Esophagus squamous epithelium (tissue), 5 donors: ENCODE results near the gene HECW1. TPM values are rescaled to one million over a fixed set of nuclear protein-coding genes. Genes with fewer than 3 reads are reported as not detected.

Source experiments
- DNase-seq: peaks from one replicate; lab custom pipeline; 2025; lab: John Stamatoyannopoulos, UW
- H3K27ac ChIP-seq, 4 donors: fragments of 200-600 bp; sonication (generic); one replicate each; pipeline ENCODE4 v1.5.1; 2016 to 2019; ENCODE audit warnings: mild to moderate bottlenecking in 1 of 4
- H3K27me3 ChIP-seq, 4 donors: fragments of 200-600 bp; sonication (generic); 1 replicate in 3 of 4; 2 replicates in 1 of 4; pipeline versions ENCODE4 v1.5.1 to v1.6.0; 2017 to 2021; ENCODE audit warnings: antibody characterized with exemption in 1 of 4
- H3K36me3 ChIP-seq, 3 donors: fragments of 200-600 bp; sonication (generic); one replicate each; pipeline ENCODE4 v1.5.1; 2016 to 2019
- H3K4me1 ChIP-seq, 3 donors: fragments of 200-600 bp; sonication (generic); one replicate each; pipeline ENCODE4 v1.5.1; 2017 to 2019
- H3K4me3 ChIP-seq, 4 donors: fragments of 200-600 bp; sonication (generic); 1 replicate in 3 of 4; 2 replicates in 1 of 4; pipeline ENCODE4 v1.5.1; 2016 to 2019; ENCODE audit warnings: mild to moderate bottlenecking in 2 of 4, moderate library complexity in 1 of 4
- H3K9me3 ChIP-seq, 3 donors: fragments of 200-600 bp; sonication (generic); one replicate each; pipeline ENCODE4 v1.5.1; 2016 to 2019
- POLR2A ChIP-seq, 4 donors: fragments of 450-650 bp; IDR thresholded peaks; one replicate each; pipeline ENCODE4 v1.6.1; 2017; ENCODE audit warnings: antibody characterized with exemption in 4 of 4, mild to moderate bottlenecking in 4 of 4, moderate library complexity in 3 of 4
- WGBS, 2 donors: methylation state at CpG; one replicate each; pipeline ENCODE4 v1.1.5; 2018; 5-methylcytosine and 5-hydroxymethylcytosine counted together
- intact Hi-C: fragments of 100-400 bp; cut with DNase I; formaldehyde crosslinking; loops from one replicate; pipeline ENCODE4 v1.15.0; 2022
- total RNA-seq, 4 donors: library from RNA; depleted of rRNA; stranded (reverse); fragments of >200 nt; gene quantifications; one replicate each; pipeline ENCODE4 v1.1.0, GENCODE V29; 2016
- TF ChIP-seq, protein P1 (sequence below), 6 experiments: fragments of 450-650 bp in 4 of 6; fragments of 200-600 bp in 2 of 6; sonication (generic) in 2 of 6; IDR thresholded peaks; one replicate each; pipeline ENCODE4 v1.5.1; 2016 to 2019; ENCODE audit warnings: antibody characterized with exemption in 6 of 6, mild to moderate bottlenecking in 4 of 6, moderate library complexity in 4 of 6
- donor health status: DM: yes; HTN: yes; CAD: no.

The HECW1 gene
- total RNA-seq, 4 donors from 2014 or later = 0.18 to 0.57 (median 0.19) TPM; not detected in 1

DNA sequence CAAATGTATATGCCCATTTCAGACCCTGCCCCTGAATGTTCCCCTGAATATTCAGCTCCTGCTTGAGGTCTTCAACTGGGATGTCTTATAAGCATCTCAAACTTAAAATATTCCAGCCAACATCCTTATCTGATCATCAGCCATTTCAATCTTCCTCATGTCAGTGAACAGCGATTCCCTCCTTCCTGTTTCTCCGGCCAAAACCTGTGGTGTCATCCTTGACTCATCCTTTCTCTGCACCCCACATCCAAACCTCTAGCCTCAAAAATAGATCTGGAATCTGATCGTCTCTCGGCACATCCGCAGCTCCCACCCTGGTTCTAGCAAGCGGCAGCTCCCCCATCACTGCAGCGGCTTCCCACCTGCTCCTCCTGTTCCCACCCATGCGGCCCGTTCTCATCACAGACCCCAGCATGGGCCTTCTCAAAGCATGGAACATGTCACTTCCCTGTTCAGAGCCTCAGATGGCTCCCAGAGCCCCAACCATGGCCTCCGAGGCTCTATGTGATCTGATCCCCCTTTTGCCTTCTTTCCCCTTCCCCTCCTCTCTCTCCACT is 165.7 kb downstream of the HECW1 start:
- Histone ChIP-seq H3K9me3 (no peaks in the 10 kb centered on the region), H3K27me3 (peaks cover 0 to 7% (median 0%) of the 10 kb centered on the region in 4 donors), H3K4me3 (no peak overlapping the region), H3K27ac (no peak overlapping the region), H3K36me3 (no peaks in the 10 kb centered on the region), H3K4me1 (no peaks in the 10 kb centered on the region)
- intact Hi-C loops = no loop called here
- TF ChIP-seq, protein P1, sequence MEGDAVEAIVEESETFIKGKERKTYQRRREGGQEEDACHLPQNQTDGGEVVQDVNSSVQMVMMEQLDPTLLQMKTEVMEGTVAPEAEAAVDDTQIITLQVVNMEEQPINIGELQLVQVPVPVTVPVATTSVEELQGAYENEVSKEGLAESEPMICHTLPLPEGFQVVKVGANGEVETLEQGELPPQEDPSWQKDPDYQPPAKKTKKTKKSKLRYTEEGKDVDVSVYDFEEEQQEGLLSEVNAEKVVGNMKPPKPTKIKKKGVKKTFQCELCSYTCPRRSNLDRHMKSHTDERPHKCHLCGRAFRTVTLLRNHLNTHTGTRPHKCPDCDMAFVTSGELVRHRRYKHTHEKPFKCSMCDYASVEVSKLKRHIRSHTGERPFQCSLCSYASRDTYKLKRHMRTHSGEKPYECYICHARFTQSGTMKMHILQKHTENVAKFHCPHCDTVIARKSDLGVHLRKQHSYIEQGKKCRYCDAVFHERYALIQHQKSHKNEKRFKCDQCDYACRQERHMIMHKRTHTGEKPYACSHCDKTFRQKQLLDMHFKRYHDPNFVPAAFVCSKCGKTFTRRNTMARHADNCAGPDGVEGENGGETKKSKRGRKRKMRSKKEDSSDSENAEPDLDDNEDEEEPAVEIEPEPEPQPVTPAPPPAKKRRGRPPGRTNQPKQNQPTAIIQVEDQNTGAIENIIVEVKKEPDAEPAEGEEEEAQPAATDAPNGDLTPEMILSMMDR (IDR thresholded peaks at IDR 0.05) = no peak
- no peak for TF ChIP-seq POLR2A (IDR thresholded peaks at IDR 0.05)
- WGBS, 2 donors = 77 to 82% methylated on average over 10 of the region's 10 CpGs
- DNase-seq = no peak

- Histone ChIP-seq H3K4me3 (no peak overlapping the region), H3K4me1 (no peaks in the 10 kb centered on the region), H3K36me3 (no peaks in the 10 kb centered on the region), H3K27me3 (peaks cover 0 to 7% (median 0%) of the 10 kb centered on the region in 4 donors), H3K9me3 (no peaks in the 10 kb centered on the region), H3K27ac (no peak overlapping the region)
- DNase-seq = no peak
- intact Hi-C loops = no loop called here
- TF ChIP-seq, protein P1 (IDR thresholded peaks at IDR 0.05) = no peak
- no peak for TF ChIP-seq POLR2A (IDR thresholded peaks at IDR 0.05)
- 41 to 52% methylated on average over 2 of the region's 2 CpGs for WGBS, 2 donors
These were observed 168.8 kb downstream of the HECW1 start for GRCh38 chr7:43281268-43281667.

DNA sequence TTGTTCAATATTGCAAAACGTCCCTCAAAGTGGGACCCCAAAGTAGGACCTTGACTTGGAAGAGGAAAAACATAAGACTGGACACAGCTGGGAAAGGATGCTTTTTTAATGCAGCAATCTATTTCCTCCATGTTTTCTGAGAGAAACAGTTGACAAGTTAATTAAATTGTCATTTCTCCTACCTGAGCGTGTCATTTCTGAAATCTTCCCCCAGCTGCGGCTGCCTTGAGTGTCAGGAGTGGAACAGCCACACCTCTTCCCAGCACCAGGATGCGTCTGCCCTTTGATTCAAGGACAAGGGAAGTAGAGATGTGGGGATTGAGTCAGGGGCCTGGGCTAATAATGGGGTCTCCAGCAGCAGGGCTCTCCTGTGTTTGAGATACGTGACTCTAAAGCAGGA is 171.3 kb downstream of the HECW1 start:
- no peak for TF ChIP-seq POLR2A (IDR thresholded peaks at IDR 0.05)
- TF ChIP-seq, protein P1 (IDR thresholded peaks at IDR 0.05) = no peak
- DNase-seq = no peak
- H3K4me1 ChIP-seq = no peaks in the 10 kb centered on the region

GRCh38 chr7:43289826-43290225 is 177.4 kb downstream of the HECW1 start:
- H3K4me3 ChIP-seq = no peak overlapping the region
- H3K27me3 ChIP-seq = no peaks in the 10 kb centered on the region
- no peak for DNase-seq
- H3K27ac ChIP-seq = no peak overlapping the region
- no peaks in the 10 kb centered on the region for H3K36me3 ChIP-seq
- intact Hi-C loops = no loop called here
- WGBS, 2 donors = 78 to 88% methylated on average over 2 of the region's 2 CpGs
- H3K4me1 ChIP-seq = peaks cover 0 to 8% (median 3%) of the 10 kb centered on the region in 3 donors
- H3K9me3 ChIP-seq = peaks cover 0 to 16% (median 11%) of the 10 kb centered on the region in 3 donors
- TF ChIP-seq POLR2A (IDR thresholded peaks at IDR 0.05) = no peak
- TF ChIP-seq, protein P1 (IDR thresholded peaks at IDR 0.05) = no peak

More for the DNA sequence above, 171.3 kb downstream of the HECW1 start:
- WGBS, 2 donors = 77 to 84% methylated on average over 5 of the region's 5 CpGs
- Histone ChIP-seq H3K27ac (no peak overlapping the region), H3K4me3 (no peak overlapping the region), H3K9me3 (no peaks in the 10 kb centered on the region), H3K36me3 (no peaks in the 10 kb centered on the region), H3K27me3 (peaks cover 0 to 7% (median 0%) of the 10 kb centered on the region in 4 donors)
- intact Hi-C loops = no loop called here

GRCh38 chr7:43290978-43291377 is 178.5 kb downstream of the HECW1 start:
- H3K27ac ChIP-seq = no peak overlapping the region
- H3K9me3 ChIP-seq = peaks cover 0 to 16% (median 11%) of the 10 kb centered on the region in 3 donors
- WGBS, 2 donors = 86 to 96% methylated on average over 5 of the region's 5 CpGs
- intact Hi-C loops = no loop called here
- no peaks in the 10 kb centered on the region for H3K27me3 ChIP-seq
- no peak for TF ChIP-seq POLR2A (IDR thresholded peaks at IDR 0.05)
- TF ChIP-seq, protein P1 (IDR thresholded peaks at IDR 0.05) = no peak
- H3K36me3 ChIP-seq = no peaks in the 10 kb centered on the region
- H3K4me1 ChIP-seq = peaks cover 0 to 8% (median 3%) of the 10 kb centered on the region in 3 donors
- no peak overlapping the region for H3K4me3 ChIP-seq
- DNase-seq = no peak
